ENCODE measurements around the gene GPR137B. TPM values are rescaled to one million over a fixed set of nuclear protein-coding genes. Genes with fewer than 3 reads are reported as not detected.

GPR137B gene
- total and polyA plus RNA-seq, 2 of the 13 experiments (the other 11 are each of a cell fraction or from before 2014, with no cell fraction given) = 0.31 to 0.41 TPM

DNA sequence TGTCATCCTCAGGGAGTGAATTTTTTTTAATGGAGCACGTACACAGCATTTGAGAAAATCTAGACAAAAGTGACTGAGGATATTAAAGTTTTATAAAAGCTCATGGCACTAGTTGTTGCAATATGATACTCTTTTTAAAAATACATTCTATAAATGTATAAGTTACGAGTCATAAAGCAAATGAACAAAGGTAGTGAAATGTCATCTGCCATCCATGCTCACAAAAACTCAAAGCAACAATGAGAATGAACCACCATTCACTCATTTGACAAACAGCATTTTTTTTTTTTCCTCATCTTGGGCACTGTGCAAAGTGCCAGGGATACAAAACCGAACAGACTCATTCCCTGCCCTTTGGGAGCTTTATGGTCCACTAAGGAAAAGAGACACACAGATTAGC is 38.7 kb downstream of the GPR137B start:
- Histone ChIP-seq H3K36me3 (replicated peaks in 1 of 2; ENCODE audit: control insufficient read depth in 1 of 2, insufficient read depth in 2 of 2, low read length in 2 of 2) (no peaks in the 10 kb centered on the region), H2AFZ (ENCODE audit: low read length) (no peak overlapping the region), H3K4me1 (ENCODE audit: insufficient read depth, low read length) (peaks cover 7% of the 10 kb centered on the region), H3K4me2 (ENCODE audit: low read depth, low read length) (no peak overlapping the region), H3K27me3 (ENCODE audit: control insufficient read depth in 1 of 2, insufficient read depth in 2 of 2, low read length in 2 of 2) (no peaks in the 10 kb centered on the region), H3K79me2 (ENCODE audit: insufficient read depth, low read length) (no peaks in the 10 kb centered on the region), H3K4me3 (replicated peaks in 1 of 3; ENCODE audit: insufficient read depth in 1 of 3, low read depth in 2 of 3, low read length in 3 of 3) (no peak overlapping the region), H3K9me3 (ENCODE audit: low read length) (no peaks in the 10 kb centered on the region), H3K9ac (ENCODE audit: insufficient read depth, low read depth, low read length) (no peak overlapping the region), H4K20me1 (ENCODE audit: insufficient read depth, low read length) (no peaks in the 10 kb centered on the region), H3K27ac (ENCODE audit: extremely low read length, insufficient read depth, low read length) (no peak overlapping the region)
- no peak for TF ChIP-seq RAD21 (CRISPR knock-in tag; IDR thresholded peaks at IDR 0.05)
- TF ChIP-seq, protein P1, sequence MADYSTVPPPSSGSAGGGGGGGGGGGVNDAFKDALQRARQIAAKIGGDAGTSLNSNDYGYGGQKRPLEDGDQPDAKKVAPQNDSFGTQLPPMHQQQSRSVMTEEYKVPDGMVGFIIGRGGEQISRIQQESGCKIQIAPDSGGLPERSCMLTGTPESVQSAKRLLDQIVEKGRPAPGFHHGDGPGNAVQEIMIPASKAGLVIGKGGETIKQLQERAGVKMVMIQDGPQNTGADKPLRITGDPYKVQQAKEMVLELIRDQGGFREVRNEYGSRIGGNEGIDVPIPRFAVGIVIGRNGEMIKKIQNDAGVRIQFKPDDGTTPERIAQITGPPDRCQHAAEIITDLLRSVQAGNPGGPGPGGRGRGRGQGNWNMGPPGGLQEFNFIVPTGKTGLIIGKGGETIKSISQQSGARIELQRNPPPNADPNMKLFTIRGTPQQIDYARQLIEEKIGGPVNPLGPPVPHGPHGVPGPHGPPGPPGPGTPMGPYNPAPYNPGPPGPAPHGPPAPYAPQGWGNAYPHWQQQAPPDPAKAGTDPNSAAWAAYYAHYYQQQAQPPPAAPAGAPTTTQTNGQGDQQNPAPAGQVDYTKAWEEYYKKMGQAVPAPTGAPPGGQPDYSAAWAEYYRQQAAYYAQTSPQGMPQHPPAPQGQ (CRISPR knock-in tag; IDR thresholded peaks at IDR 0.05; ENCODE audit: borderline replicate concordance) = no peak
- TF ChIP-seq PAWR (CRISPR knock-in tag; IDR thresholded peaks at IDR 0.05; ENCODE audit: borderline replicate concordance) = no peak
- no peak for TF ChIP-seq SCMH1 (CRISPR knock-in tag; IDR thresholded peaks at IDR 0.05; ENCODE audit: borderline replicate concordance)
- TF ChIP-seq ZNF776 (CRISPR knock-in tag; IDR thresholded peaks at IDR 0.05) = no peak
- no peak for TF ChIP-seq ZNF616 (CRISPR knock-in tag; IDR thresholded peaks at IDR 0.05; ENCODE audit: low read depth)
- TF ChIP-seq PHF8 (CRISPR knock-in tag; IDR thresholded peaks at IDR 0.05) = no peak
- no peak for TF ChIP-seq RFX3 (CRISPR knock-in tag; IDR thresholded peaks at IDR 0.05)
- no peak for TF ChIP-seq CBX5 (CRISPR knock-in tag; IDR thresholded peaks at IDR 0.05; ENCODE audit: borderline replicate concordance)
- TF ChIP-seq ELF1 (CRISPR knock-in tag; IDR thresholded peaks at IDR 0.05) = no peak
- no peak for TF ChIP-seq ZFAT (CRISPR knock-in tag; conservative IDR thresholded peaks at IDR 0.05)
- TF ChIP-seq, protein P2, sequence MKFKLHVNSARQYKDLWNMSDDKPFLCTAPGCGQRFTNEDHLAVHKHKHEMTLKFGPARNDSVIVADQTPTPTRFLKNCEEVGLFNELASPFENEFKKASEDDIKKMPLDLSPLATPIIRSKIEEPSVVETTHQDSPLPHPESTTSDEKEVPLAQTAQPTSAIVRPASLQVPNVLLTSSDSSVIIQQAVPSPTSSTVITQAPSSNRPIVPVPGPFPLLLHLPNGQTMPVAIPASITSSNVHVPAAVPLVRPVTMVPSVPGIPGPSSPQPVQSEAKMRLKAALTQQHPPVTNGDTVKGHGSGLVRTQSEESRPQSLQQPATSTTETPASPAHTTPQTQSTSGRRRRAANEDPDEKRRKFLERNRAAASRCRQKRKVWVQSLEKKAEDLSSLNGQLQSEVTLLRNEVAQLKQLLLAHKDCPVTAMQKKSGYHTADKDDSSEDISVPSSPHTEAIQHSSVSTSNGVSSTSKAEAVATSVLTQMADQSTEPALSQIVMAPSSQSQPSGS (CRISPR knock-in tag; IDR thresholded peaks at IDR 0.05) = no peak
- ATAC-seq = no peak
- ChIA-PET CTCF (ENCODE audit: low intra/inter-chr PET ratio, low total read pairs) (no interaction called here), POLR2A (no interaction called here)
- FAIRE-seq = no peak
- no TSS peak for BruUV-seq (replicated peaks)
- 36% methylated on average over 3 of the region's 3 CpGs for WGBS (ENCODE audit: low lambda C conversion rate)
- in situ Hi-C loops (cut with HindIII; ENCODE audit: extremely low pct_ligation_motif_present, low pct_unique_long_range_greater_than_20kb) (no loop called here), intact Hi-C loops (cut with micrococcal nuclease; ENCODE audit: unreplicated experiment) (no loop called here)
- no peak for DNase-seq (ENCODE audit: low spot score)

Measured in HepG2 (cell line).